Measurements from ENCODE around the gene MYO18B.

Gene MYO18B

DNA sequence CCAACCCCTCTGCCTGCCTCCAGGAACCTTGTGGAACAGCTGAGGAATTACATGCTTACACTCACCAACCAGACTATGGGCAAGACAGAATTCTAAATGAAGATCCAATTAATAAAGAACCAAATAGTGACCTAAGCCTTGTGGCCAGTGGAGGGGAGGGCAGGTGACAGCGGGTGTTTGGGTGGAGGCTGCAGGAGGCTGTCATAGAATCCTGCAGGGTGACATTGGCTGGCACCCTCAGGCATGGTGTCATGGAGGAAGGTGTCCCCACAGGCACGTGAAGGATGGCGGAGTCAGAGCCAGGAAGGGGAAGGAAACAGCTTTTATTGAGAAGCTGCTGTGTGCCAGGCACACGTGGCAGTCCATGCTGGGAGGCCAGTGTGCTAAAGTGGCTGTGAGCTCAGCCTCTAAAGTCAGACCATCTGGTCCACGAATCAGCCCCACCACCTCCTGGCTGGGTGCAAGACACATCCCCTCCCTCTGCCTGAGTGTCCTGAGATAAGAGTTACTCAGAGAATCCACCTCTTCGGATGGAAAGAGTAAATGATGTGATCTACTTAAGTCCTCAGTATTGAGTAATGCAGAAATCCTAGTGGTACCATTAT, 8.7 kb downstream of the MYO18B start:
- no peak for DNase-seq (ENCODE audit: low read depth)

DNA sequence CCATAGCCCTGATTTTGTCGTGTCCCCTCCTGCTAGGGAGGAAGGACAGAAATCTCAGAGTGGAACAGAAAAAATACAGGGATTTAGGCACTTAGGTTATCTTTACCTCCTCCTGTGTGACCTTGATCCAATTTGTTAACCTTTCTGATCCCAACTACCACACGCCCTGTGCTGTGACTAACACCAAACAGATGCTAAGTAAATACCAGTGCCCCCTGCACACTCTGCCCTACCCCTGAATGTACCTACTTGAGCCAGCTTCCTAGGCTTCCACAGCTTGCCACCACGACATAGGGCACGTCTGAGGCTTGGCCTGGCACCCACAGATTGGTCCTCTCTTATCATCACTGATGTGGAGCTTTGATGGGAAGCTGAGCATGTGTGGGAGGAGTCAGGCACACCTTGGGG, 9.2 kb downstream of the MYO18B start:
- DNase-seq (ENCODE audit: low read depth), result no peak

DNA sequence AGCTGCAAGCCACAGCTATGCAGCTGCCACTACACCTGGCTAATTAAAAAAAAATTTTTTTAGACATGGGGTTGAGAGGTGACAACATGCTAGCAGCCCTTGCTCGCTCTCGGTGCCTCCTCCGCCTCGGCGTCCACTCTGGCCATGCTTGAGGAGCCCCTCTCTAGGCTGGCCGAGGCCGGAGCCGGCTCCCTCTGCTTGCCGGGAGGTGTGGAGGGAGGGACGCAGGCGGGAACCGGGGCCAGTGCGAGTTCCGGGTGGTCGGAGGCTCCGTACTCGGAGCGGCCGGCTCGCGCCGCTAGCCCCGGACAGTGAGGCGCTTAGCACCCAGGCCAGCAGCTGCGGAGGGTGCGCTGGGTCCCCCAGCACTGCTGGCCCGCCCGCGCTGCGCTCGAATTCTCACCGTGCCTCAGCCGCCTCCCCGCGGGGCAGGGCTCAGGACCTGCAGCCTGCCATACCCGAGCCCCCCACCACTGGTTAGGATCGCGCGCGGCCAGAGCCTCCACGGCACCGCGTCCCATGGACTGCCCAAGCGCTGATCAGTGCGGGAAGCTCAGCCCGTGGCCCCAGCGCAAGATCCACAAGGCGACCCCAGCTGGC, 10.7 kb downstream of the MYO18B start:
- DNase-seq (ENCODE audit: low read depth), result no peak

DNA sequence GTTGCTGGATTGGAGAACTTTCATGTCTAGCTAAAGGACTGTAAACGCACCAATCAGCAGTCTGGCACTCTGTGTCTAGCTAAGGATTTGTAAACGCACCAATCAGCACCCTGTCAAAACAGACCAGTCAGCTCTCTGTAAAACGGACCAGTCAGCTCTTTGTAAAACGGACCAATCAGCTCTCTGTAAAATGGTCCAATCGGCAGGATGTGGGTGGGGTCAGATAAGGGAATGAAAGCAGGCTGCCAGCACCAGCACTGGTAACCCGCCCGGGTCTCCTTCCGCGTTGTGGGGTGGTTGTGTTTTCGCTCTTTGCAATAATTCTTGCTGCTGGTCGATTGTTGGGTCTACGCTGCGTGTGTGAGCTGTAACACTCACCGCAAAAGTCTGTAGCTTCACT, 11.3 kb downstream of the MYO18B start:
- no peak for DNase-seq (ENCODE audit: low read depth)

DNA sequence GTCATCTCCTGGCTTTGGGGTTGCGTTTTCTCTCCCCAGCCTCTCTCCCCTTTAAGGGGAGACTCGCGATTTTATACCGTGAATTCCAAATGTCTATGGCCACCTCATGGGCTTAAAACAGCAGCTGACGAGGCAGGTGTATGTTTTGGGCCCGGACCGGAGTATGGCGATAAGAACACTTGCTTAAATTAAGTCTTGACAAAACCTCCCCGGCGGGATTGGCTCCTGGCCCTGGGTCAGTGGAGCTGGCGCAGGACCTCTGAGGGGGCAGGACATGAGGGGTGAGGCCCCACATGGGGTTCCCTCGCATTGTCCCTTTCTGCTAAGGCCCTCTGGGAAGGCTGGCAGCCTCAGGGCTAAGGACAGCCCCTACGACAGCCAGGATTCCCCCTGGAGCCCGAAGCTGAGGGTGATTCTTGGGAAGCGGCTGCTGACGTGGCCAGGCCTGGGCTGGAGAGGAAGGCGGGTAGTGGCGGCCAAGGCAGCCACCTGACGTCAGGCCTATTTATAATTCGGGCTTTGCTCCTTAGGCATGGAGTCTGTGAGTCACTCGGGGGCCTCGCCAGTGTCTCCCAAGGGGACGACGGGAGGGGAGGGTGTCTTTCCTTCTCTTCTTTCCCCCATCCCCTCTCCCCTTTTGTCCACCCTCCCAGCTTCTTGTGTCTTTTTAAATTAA, 12.7 kb downstream of the MYO18B start:
- DNase-seq (ENCODE audit: low read depth), result no peak

DNA sequence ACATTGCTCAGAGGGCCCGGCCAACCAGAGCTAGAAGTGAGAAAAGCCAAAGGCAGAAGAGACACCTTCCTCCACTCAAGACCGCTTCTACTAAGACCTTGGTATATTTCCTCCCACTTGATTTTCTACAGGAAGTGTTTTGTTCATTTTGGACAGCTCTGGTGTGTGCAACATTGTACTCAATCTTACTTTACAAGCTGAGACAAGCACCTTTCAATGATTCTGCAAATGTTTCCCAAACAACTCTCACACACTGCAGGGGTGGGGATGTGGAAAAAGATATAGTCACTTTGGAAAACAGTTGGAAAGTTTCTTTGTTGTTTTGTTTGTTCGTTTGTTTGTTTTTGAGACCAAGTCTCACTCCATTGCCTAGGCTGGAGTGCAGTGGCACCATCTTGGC, 15.7 kb downstream of the MYO18B start:
- no peak for DNase-seq (ENCODE audit: low read depth)

DNA sequence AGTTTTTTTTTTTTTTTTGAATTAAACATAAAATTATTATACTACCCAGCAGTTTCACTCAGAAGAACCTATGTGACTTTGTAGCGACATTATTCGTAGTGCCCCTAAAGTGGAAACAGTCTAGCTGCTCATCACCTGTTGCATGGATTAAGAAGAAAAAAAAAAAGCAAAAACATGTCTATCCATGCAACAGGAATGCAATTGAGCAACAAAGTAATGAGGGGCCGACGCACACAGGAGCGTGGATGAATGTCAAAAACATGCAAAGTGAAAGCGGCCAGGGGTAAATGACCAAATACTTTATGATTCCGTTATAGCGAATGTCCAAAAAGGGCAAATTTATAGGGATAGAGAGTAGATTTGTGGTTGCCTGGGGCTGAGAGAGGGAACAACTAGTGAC, 16.3 kb downstream of the MYO18B start:
- no peak for DNase-seq (ENCODE audit: low read depth)

DNA sequence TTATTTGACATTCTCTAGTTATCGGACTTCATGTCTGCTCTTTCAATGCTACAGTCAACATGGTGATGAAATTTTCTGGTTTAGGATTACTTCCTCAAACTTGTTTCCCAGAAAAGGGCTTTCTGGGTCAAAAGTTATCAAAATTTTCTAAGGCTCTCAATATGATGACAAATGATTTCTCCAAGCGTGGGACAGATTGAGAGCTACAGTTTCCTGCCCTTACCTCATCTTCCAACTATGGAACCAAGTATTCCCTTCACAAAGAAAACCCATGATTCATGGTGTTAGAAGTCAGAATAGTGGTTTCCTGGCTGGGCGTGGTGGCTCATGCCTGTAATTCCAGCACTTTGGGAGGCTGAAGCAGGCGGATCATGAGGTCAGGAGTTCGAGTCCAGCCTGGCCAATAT, 17.8 kb downstream of the MYO18B start:
- no peak for DNase-seq (ENCODE audit: low read depth)

DNA sequence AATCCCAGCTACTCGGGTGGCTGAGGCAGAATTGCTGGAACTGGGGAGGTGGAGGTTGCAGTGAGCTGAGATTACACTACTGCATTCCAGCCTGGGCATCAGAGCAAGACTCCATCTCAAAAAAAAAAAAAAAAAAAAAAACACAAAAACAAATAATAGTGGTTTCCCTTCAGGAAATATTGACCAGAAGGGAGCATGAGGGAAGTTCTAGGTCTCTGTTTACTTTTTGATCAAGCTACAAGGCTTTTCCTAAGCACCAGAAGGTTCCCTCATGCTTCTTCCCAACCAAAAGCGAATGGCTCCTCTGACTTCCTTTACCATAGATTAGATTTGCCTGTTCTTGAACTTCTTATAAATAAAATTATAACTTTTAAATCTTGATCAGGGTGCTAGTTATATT, 18.3 kb downstream of the MYO18B start:
- no peak for DNase-seq (ENCODE audit: low read depth)

DNA sequence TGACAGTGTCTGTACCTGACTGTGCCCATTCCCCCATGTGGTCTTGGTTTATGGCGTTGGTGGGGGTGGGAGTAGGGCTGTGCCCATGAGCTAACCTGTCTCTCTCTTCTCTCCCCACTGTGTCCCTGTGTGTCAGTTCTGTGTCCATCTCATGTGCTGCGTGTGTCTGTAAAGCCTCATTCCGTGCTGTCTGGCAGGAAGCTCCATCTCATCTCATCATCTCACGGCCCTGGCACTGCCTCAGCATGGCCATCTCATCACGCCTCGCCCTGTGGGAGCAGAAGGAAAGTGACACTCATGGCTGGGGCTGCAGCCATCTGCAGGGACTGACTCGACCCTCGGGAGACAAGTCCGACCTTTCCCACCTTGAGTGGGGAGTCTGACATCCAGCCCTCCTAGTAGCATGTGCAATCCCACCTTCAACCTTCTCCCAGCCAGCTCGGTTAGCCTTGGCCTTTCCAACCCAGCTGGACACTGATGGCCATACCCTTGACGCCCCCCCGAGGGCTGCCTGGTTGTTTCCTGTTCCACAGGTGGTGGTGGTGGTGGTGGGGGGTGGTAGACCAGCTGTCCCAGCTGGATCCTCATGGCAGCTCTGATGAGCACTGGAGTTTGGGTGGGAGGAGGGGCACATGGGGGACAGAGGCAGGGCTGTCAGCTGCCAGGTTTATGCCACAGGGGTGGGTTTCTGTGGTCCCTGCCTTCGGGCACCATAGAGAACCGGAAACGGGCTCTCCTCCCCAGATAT, 19.0 kb downstream of the MYO18B start:
- DNase-seq (ENCODE audit: low read depth), result no peak

DNA sequence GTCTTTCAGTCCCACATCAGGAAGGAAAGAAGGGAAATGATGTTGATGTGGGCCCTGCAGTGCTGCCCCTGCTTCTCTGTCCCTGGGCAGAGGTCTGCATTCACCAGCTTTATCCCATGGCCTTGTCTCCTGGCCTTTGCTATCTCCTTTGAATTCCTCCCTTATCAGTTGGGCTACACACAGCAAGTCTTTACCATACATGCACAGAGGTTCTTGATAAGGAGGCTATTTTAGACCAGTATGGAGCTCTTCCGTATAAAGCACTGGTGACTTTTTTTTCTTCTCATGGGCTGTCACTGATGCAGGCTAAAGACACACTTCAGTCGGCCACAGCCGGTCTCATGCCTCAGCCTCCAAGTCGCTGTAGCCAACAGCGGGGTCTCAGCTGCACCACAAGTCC, 20.2 kb downstream of the MYO18B start:
- no peak for DNase-seq (ENCODE audit: low read depth)

DNA sequence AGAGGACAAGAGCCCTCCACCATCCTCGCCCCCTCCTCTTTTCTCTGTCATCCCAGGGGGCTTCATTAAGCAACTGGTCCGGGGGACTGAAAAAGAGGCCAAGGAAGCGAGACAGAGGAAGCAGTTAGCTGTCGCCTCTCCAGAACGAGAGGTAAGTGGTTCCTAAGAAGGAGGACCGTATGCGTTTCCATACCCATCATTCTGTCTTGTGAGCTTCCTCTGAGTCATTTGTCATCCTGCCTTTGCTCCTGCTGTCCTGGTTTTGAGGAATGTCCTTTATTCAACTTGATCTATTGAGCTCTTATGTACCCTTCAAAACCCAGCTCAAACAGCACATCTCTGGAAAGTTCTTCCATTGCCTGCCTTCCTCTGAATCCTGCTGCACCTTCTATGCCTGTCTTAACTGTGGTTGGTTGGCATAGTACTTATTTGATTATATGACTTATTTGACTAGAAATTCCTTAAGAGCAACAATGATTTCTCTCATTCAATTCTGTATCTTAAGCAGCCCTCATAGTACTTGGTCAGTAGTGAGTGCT, 21.3 kb downstream of the MYO18B start:
- DNase-seq (ENCODE audit: low read depth), result no peak

DNA sequence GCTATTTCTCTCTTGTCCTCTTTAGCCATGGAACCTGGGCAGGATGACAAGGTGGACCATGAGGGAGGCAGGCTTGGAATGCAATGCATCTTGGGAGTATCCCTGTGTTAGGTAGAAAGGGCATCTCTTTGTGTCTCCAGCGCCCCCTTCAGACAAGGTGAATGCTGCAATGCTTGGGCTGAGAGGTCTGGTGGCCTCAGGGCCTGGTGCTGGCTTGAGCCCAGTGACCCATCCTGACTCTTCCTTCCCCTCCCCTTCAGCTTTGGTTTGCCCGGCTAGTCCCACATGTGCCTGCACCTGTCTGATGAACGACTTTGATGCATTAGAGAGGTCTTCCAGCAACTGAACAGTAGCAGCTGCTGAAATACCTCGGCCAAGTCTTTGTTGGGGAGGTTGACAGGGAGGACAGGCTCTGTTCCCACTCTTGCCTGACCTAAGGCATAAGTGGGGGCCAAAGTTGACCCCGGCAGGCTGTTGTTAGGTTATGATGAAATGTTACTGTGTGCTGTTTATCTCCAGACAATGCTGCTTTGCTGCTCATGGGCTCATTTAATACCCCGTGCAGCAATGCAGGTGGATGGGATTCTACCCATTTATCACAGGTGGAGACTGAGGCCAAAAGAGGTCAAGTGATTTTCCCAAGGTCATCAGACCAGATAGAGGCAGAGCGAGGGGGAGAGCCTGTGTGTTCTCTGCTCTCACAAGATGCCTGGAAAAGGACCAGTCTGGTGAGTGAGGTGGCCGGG, 22.5 kb downstream of the MYO18B start:
- no peak for DNase-seq (ENCODE audit: low read depth)

DNA sequence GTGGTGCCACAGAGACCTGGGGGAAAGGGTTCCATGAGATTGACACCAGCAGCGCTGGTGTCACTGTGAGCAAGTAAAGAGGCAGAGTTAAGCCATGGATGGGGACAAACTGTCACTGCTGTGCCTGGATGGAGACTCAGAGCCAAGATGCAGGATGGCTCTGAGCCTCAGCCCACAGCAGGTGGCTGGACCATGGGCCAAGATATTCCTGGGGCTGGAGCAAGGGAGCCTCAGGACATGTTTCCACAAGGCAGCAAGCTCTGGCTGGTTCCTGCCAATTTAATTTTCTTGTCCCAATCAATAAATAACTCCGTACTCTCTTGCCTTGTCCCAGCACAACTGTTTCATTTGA, 23.0 kb downstream of the MYO18B start:
- DNase-seq (ENCODE audit: low read depth), result no peak

DNA sequence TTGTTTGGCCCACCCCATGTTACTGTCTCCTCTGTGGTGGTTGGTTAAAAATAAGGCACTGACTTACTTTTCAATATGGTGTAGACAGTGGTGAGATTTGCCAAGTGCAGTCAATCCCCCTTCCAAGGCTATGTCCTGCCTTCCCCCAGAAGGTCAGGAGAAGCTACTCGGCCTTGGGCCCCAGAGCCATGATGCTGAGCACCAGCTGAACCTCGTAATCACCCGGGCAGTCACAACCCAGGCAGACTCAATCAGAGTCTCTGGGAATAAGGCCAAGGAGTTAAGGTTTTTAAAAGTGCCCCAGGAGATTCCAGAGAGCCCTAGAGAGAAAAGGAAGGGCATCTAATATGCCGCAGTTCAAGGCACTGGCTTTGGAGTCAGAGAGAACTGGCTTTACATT, 23.8 kb downstream of the MYO18B start:
- no peak for DNase-seq (ENCODE audit: low read depth)

DNA sequence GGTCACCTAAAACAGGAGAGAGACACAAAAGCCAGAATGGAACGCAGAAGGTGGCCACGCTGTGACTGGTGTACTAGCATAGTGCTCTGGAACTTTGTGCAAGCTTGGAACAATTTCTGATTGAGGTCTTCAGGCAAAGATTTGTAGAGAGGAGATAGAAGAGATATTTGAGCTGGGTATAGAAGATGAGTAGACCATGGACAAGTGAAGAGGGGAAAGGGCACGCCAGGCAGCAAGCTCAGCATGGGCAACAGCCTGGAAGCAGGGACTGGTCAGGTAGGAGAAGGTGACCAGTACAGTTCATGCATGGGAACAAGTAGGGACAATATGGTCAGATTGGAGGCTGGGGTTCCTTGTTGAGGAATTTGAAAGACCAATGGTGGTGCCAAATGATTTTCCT, 24.4 kb downstream of the MYO18B start:
- DNase-seq (ENCODE audit: low read depth), result no peak

DNA sequence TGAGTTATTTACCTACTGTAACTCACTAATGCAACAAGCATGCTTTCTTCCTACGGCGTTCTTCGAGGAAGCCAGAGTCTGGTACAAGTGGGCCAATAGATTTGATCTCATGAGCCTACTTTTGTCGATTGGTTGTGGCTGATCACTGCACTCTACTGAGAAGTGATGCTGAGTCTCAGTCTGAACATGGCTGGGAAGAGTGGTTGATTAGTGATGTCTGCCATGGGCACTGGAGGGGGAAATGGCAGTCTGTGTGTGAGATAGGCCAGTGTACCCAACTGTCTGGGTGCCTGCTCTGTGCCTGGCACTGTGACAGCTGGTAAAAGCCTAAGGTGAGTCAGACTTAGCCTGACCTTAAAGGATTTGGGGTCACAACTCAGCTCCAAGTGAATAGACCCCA, 28.3 kb downstream of the MYO18B start:
- DNase-seq (ENCODE audit: low read depth), result no peak

DNA sequence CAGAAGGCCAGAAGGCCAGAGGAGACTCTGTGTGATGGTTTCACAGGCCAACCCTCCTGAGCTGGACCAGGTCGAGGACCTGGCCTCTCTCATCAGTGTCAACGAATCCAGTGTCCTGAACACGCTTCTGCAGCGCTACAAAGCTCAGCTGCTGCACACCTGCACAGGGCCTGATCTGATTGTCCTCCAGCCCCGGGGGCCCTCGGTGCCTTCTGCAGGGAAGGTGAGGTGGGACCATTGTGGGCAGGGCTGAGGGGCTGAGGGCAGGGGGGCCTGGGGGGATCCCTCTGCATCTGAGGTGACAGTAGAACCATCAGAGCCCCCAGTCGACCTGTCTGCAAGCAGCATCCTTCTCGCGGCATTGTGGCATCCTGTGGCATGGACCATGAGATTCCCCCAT, 30.3 kb downstream of the MYO18B start:
- DNase-seq (ENCODE audit: low read depth), result no peak

DNA sequence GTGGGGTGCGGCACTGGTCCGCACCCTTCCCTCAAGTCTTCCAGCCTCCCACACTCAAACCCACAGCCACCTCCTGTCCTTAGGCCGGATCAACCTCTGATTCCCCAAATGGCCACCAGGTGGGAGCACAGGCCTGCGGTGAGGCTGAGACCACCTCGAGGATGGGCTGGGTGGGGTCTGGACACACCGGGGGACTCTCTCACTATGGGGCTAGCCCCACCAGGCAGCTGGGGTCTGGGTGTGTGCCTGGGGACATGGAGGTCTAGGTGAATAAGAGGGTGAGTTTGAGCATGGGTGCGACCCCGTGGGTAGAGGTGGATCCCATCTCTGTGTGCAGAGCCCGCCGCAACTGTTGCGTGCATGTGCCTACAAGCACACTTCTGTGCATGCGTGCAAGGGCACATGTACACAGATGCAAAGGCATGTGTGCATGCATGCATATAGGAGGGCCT, 32.6 kb downstream of the MYO18B start:
- DNase-seq (ENCODE audit: low read depth), result no peak

DNA sequence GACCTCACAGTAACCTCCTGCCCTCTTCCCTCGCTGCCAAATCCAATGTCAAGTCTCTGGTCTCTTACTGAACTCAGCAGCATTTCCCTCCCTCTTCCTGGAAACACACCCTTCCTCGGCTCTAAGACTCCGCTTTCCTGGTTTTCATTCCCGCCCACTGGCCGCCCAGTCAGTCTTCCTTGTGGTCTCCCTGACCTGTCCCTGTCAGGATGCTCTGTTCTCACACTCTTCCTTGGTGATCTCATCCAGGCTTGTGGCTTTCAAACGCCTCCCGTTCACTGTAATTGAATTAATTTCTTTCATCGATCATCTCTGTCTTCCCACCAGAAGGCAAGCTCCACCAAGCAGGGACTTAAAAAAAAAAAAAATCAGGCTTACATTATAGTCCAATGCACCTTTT, 33.5 kb downstream of the MYO18B start:
- DNase-seq (ENCODE audit: low read depth), result no peak

DNA sequence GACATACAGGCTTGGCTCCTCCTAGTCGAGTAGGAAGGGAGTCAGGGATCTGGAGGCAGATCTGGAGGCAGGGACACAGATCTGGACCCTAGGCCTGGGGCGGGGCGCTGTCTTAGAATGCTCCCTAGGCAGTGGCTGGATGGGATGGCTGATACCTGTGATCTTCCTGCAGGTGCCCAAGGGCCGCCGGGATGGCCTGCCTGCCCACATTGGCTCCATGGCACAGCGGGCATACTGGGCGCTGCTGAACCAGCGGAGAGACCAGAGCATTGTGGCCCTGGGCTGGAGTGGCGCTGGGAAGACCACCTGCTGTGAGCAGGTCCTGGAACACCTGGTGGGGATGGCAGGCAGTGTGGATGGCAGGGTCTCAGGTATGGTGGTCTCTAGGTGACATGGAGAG, 35.4 kb downstream of the MYO18B start:
- DNase-seq (ENCODE audit: low read depth), result no peak

DNA sequence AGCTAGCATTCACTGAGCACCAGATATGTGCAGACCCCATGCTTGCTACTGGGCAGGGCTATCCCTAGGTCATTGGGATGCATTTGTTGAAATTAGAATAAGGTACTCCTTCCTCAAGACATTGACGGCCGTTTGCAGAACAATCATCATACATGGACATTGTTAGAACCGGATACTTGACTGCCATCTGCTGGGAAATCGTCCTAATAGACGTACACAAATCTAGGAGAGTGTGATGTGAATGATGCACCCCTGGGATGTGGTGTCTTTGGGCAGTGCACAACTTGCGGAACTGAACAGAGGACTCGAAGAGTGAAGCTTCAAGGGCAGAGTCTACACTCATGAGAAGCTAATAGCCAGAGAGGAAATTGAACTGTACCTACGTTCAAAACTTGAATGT, 35.9 kb downstream of the MYO18B start:
- DNase-seq (ENCODE audit: low read depth), result no peak
